ENCODE results near the gene PGAP3.

PGAP3 gene

GRCh38 chr17:39662551-39663339, 25.1 kb downstream of the PGAP3 start:
- no peak overlapping the region for H3K4me3 ChIP-seq (ENCODE audit: low read depth, low read length)
- H3K27ac ChIP-seq (ENCODE audit: extremely low read depth, low read depth, low read length) = no peak overlapping the region
- peaks cover 9% of the 10 kb centered on the region for H3K4me1 ChIP-seq (ENCODE audit: control insufficient read depth, insufficient read depth, low read length)
- no peaks in the 10 kb centered on the region for H3K9me3 ChIP-seq (ENCODE audit: control insufficient read depth, insufficient read depth, low read depth, low read length)
- POLR2A ChIA-PET = interaction anchor here (2.1 kb wide), 1 partner anchor 9 kb away, joined by 5 read pairs; no protein-coding TSS in a partner anchor
- peaks cover 3 to 51% of the 10 kb centered on the region in 2 experiments; a peak in 1 of 3 replicates for H3K36me3 ChIP-seq (ENCODE audit: control insufficient read depth in 2 of 2, insufficient read depth in 1 of 2, low read length in 2 of 2)
- TF ChIP-seq ZNF473 (tag by site-specific recombination; IDR thresholded peaks at IDR 0.05) (no peak), ZBTB11 (tag by site-specific recombination; conservative IDR thresholded peaks at IDR 0.05; ENCODE audit: low read depth) (no peak), ZNF157 (tag by site-specific recombination; IDR thresholded peaks at IDR 0.05) (no peak), ZNF645 (tag by site-specific recombination; IDR thresholded peaks at IDR 0.05) (no peak), ZIC2 (tag by site-specific recombination; IDR thresholded peaks at IDR 0.05) (peak; percentile 83), GLIS2 (tag by site-specific recombination; IDR thresholded peaks at IDR 0.05) (peak; percentile 69), HIC1 (tag by site-specific recombination; IDR thresholded peaks at IDR 0.05) (0 out of 2 replicates have a peak, but pooled peaks have one; percentile 52), KLF1 (tag by site-specific recombination; IDR thresholded peaks at IDR 0.05) (peak; percentile 40), ZNF549 (tag by site-specific recombination; IDR thresholded peaks at IDR 0.05) (no peak), ZNF596 (tag by site-specific recombination; IDR thresholded peaks at IDR 0.05) (no peak), ZNF513 (tag by site-specific recombination; IDR thresholded peaks at IDR 0.05) (peak; percentile 82), ZNF791 (tag by site-specific recombination; IDR thresholded peaks at IDR 0.05) (no peak), ZBTB6 (tag by site-specific recombination; IDR thresholded peaks at IDR 0.05) (no peak), ZNF37A (tag by site-specific recombination; IDR thresholded peaks at IDR 0.05) (no peak), ZNF26 (tag by site-specific recombination; IDR thresholded peaks at IDR 0.05) (no peak), ZNF148 (tag by site-specific recombination; IDR thresholded peaks at IDR 0.05; ENCODE audit: borderline replicate concordance) (no peak), ZNF121 (tag by site-specific recombination; IDR thresholded peaks at IDR 0.05) (peak; percentile 61), ZNF423 (tag by site-specific recombination; IDR thresholded peaks at IDR 0.05) (no peak), ZNF18 (tag by site-specific recombination; IDR thresholded peaks at IDR 0.05) (no peak)
- CTCF ChIA-PET = interaction anchor here (0.6 to 11.6 kb wide), 3 partner anchors 9 to 407 kb away, joined by 3 to 168 read pairs (median 12); partner anchors contain the start of gene PPP1R1B

Measured in HEK293 (cell line).